BLaER1 treated with 17β-estradiol and CSF1 and Interleukin-3, amounts not matched to agents 10 nM and 100 nM (cell line): Measurements from ENCODE around the gene NAA20.

Experiments
- H3K27ac ChIP-seq, 11 experiments: shearing (Covaris generic); formaldehyde crosslinking; 2 replicates each; pipeline ENCODE4 v1.8.1; 2022
- H3K27me3 ChIP-seq, 11 experiments: shearing (Covaris generic); formaldehyde crosslinking; 2 replicates each; pipeline ENCODE4 v1.8.1; 2022
- H3K36me3 ChIP-seq, 11 experiments: shearing (Covaris generic); formaldehyde crosslinking; 2 replicates each; pipeline ENCODE4 v1.8.1; 2022
- H3K4me1 ChIP-seq, 10 experiments: shearing (Covaris generic); formaldehyde crosslinking; 2 replicates each; pipeline ENCODE4 v1.8.1; 2022
- H3K4me2 ChIP-seq, 11 experiments: shearing (Covaris generic); formaldehyde crosslinking; 2 replicates each; pipeline ENCODE4 v1.8.1; 2022
- H3K4me3 ChIP-seq, 10 experiments: shearing (Covaris generic); formaldehyde crosslinking; 2 replicates each; pipeline ENCODE4 v1.8.1; 2022
- H3K9ac ChIP-seq, 11 experiments: shearing (Covaris generic); formaldehyde crosslinking; 2 replicates each; pipeline ENCODE4 v1.8.1; 2022
- H3K9me3 ChIP-seq, 11 experiments: shearing (Covaris generic); formaldehyde crosslinking; replicated peaks in 1 of 11; 2 replicates each; pipeline ENCODE4 v1.8.1; 2022
- H4K20me1 ChIP-seq, 11 experiments: shearing (Covaris generic); formaldehyde crosslinking; 2 replicates each; pipeline ENCODE4 v1.8.1; 2022
- Cebpa-rat ChIP-seq, 11 experiments: shearing (Covaris generic); IDR thresholded peaks; 2 replicates each; pipeline ENCODE4 v1.8.1; 2022

NAA20 gene

GRCh38 chr20:20012541-20012940, 4.6 kb upstream of the NAA20 start:
- TF ChIP-seq Cebpa-rat (IDR thresholded peaks at IDR 0.05) = no peak
- Histone ChIP-seq H4K20me1 (peaks cover 0 to 2% (median 0%) of the 10 kb centered on the region in 11 experiments; a peak in 4 of 22 replicates), H3K4me2 (peak overlapping the region in 3 of 11 experiments; percentile 6 to 91 (median 86); a peak in 3 of 22 replicates), H3K27ac (peak overlapping the region in 1 of 11 experiments; percentile 12; a peak in 2 of 22 replicates), H3K27me3 (no peaks in the 10 kb centered on the region), H3K9ac (no peak overlapping the region), H3K9me3 (no peaks in the 10 kb centered on the region), H3K4me1 (peaks cover 57 to 89% (median 70%) of the 10 kb centered on the region in 10 experiments), H3K36me3 (no peaks in the 10 kb centered on the region), H3K4me3 (no peak overlapping the region)

- Histone ChIP-seq H3K36me3 (peaks cover 6 to 16% (median 14%) of the 10 kb centered on the region in 11 experiments; a peak in 18 of 22 replicates), H3K27ac (no peak overlapping the region), H4K20me1 (peaks cover 2 to 23% (median 15%) of the 10 kb centered on the region in 11 experiments; a peak in 12 of 22 replicates), H3K9me3 (no peaks in the 10 kb centered on the region), H3K4me2 (peak overlapping the region in 5 of 11 experiments; percentile 30 to 60 (median 33); a peak in 10 of 22 replicates), H3K27me3 (no peaks in the 10 kb centered on the region), H3K9ac (no peak overlapping the region), H3K4me3 (no peak overlapping the region), H3K4me1 (peaks cover 60 to 83% (median 67%) of the 10 kb centered on the region in 10 experiments)
- TF ChIP-seq Cebpa-rat (IDR thresholded peaks at IDR 0.05) = no peak
Observed at GRCh38 chr20:20014659-20015058, 2.5 kb upstream of the NAA20 start.

GRCh38 chr20:20017844-20018185, 653 bp downstream of the NAA20 start:
- H3K4me3 ChIP-seq = peak overlapping the region; percentile 82 to 99 (median 94)
- no peaks in the 10 kb centered on the region for H3K27me3 ChIP-seq
- peaks cover 54 to 83% (median 73%) of the 10 kb centered on the region in 10 experiments for H3K4me1 ChIP-seq
- H3K4me2 ChIP-seq = peak overlapping the region; percentile 77 to 98 (median 93)
- H3K36me3 ChIP-seq = peaks cover 11 to 43% (median 37%) of the 10 kb centered on the region in 11 experiments
- no peak for TF ChIP-seq Cebpa-rat (IDR thresholded peaks at IDR 0.05)
- H3K9me3 ChIP-seq = no peaks in the 10 kb centered on the region
- H4K20me1 ChIP-seq = peaks cover 15 to 54% (median 42%) of the 10 kb centered on the region in 11 experiments; a peak in 19 of 22 replicates
- H3K9ac ChIP-seq = peak overlapping the region; percentile 89 to 97 (median 95)
- H3K27ac ChIP-seq = peak overlapping the region; percentile 85 to 95 (median 91)

- peak overlapping the region; percentile 89 to 97 (median 95) for H3K9ac ChIP-seq
- peaks cover 54 to 83% (median 74%) of the 10 kb centered on the region in 10 experiments for H3K4me1 ChIP-seq
- H4K20me1 ChIP-seq = peaks cover 20 to 60% (median 47%) of the 10 kb centered on the region in 11 experiments; a peak in 20 of 22 replicates
- H3K36me3 ChIP-seq = peaks cover 17 to 48% (median 42%) of the 10 kb centered on the region in 11 experiments
- peak overlapping the region; percentile 82 to 99 (median 94) for H3K4me3 ChIP-seq
- H3K9me3 ChIP-seq = no peaks in the 10 kb centered on the region
- H3K27ac ChIP-seq = peak overlapping the region in 10 of 11 experiments; percentile 87 to 95 (median 92); a peak in 20 of 22 replicates
- no peak for TF ChIP-seq Cebpa-rat (IDR thresholded peaks at IDR 0.05)
- H3K27me3 ChIP-seq = no peaks in the 10 kb centered on the region
- peak overlapping the region; percentile 77 to 98 (median 93) for H3K4me2 ChIP-seq
Observed at GRCh38 chr20:20018366-20018765, 1.2 kb downstream of the NAA20 start.

- no peak for TF ChIP-seq Cebpa-rat (IDR thresholded peaks at IDR 0.05)
- H3K36me3 ChIP-seq = peaks cover 24 to 56% (median 50%) of the 10 kb centered on the region in 11 experiments
- H3K4me3 ChIP-seq = peak overlapping the region; percentile 82 to 99 (median 94); a peak in 17 of 20 replicates
- no peaks in the 10 kb centered on the region for H3K9me3 ChIP-seq
- H3K4me1 ChIP-seq = peaks cover 54 to 80% (median 71%) of the 10 kb centered on the region in 10 experiments
- H3K4me2 ChIP-seq = peak overlapping the region; percentile 77 to 98 (median 93)
- peaks cover 28 to 68% (median 55%) of the 10 kb centered on the region in 11 experiments; a peak in 20 of 22 replicates for H4K20me1 ChIP-seq
- H3K27ac ChIP-seq = peak overlapping the region in 7 of 11 experiments; percentile 89 to 95 (median 91); a peak in 10 of 22 replicates
- H3K9ac ChIP-seq = peak overlapping the region in 10 of 11 experiments; percentile 89 to 97 (median 95); a peak in 16 of 22 replicates
- H3K27me3 ChIP-seq = no peaks in the 10 kb centered on the region
Observed at GRCh38 chr20:20019123-20019522, 2.0 kb downstream of the NAA20 start.

- H3K9me3 ChIP-seq = no peaks in the 10 kb centered on the region
- peaks cover 46 to 85% (median 72%) of the 10 kb centered on the region in 11 experiments; a peak in 21 of 22 replicates for H4K20me1 ChIP-seq
- peak overlapping the region in 7 of 11 experiments; percentile 6 to 58 (median 43); a peak in 8 of 22 replicates for H3K9ac ChIP-seq
- peaks cover 39 to 74% (median 67%) of the 10 kb centered on the region in 11 experiments for H3K36me3 ChIP-seq
- peak overlapping the region in 7 of 11 experiments; percentile 56 to 95 (median 62); a peak in 10 of 22 replicates for H3K27ac ChIP-seq
- peak overlapping the region in 3 of 10 experiments; percentile 26 to 52 (median 31); a peak in 6 of 20 replicates for H3K4me3 ChIP-seq
- H3K4me1 ChIP-seq = peaks cover 47 to 77% (median 59%) of the 10 kb centered on the region in 10 experiments
- no peak for TF ChIP-seq Cebpa-rat (IDR thresholded peaks at IDR 0.05)
- H3K27me3 ChIP-seq = no peaks in the 10 kb centered on the region
- peak overlapping the region; percentile 77 to 98 (median 93); a peak in 21 of 22 replicates for H3K4me2 ChIP-seq
Observed at GRCh38 chr20:20020908-20021307, 3.7 kb downstream of the NAA20 start.

GRCh38 chr20:20021835-20022234, 4.7 kb downstream of the NAA20 start:
- Histone ChIP-seq H4K20me1 (peaks cover 53 to 95% (median 81%) of the 10 kb centered on the region in 11 experiments; a peak in 21 of 22 replicates), H3K9ac (peak overlapping the region in 5 of 11 experiments; percentile 4 to 62 (median 14); a peak in 8 of 22 replicates), H3K4me1 (peaks cover 39 to 68% (median 51%) of the 10 kb centered on the region in 10 experiments), H3K27me3 (no peaks in the 10 kb centered on the region), H3K9me3 (no peaks in the 10 kb centered on the region), H3K4me3 (no peak overlapping the region), H3K27ac (peak overlapping the region in 8 of 11 experiments; percentile 7 to 57 (median 46); a peak in 13 of 22 replicates), H3K4me2 (peak overlapping the region in 8 of 11 experiments; percentile 85 to 98 (median 94); a peak in 15 of 22 replicates), H3K36me3 (peaks cover 49 to 83% (median 76%) of the 10 kb centered on the region in 11 experiments)
- TF ChIP-seq Cebpa-rat (IDR thresholded peaks at IDR 0.05) = no peak

GRCh38 chr20:20022498-20022897, 5.3 kb downstream of the NAA20 start:
- peak overlapping the region in 9 of 11 experiments; percentile 7 to 57 (median 44); a peak in 13 of 22 replicates for H3K27ac ChIP-seq
- no peaks in the 10 kb centered on the region for H3K27me3 ChIP-seq
- H3K9ac ChIP-seq = peak overlapping the region in 5 of 11 experiments; percentile 7 to 62 (median 14); a peak in 6 of 22 replicates
- no peaks in the 10 kb centered on the region for H3K9me3 ChIP-seq
- peak overlapping the region in 6 of 11 experiments; percentile 40 to 98 (median 96); a peak in 12 of 22 replicates for H3K4me2 ChIP-seq
- H4K20me1 ChIP-seq = peaks cover 58 to 100% (median 87%) of the 10 kb centered on the region in 11 experiments; a peak in 21 of 22 replicates
- no peak for TF ChIP-seq Cebpa-rat (IDR thresholded peaks at IDR 0.05)
- peaks cover 39 to 67% (median 50%) of the 10 kb centered on the region in 10 experiments for H3K4me1 ChIP-seq
- H3K4me3 ChIP-seq = no peak overlapping the region
- peaks cover 55 to 90% (median 83%) of the 10 kb centered on the region in 11 experiments for H3K36me3 ChIP-seq

- Histone ChIP-seq H3K4me1 (peaks cover 34 to 64% (median 46%) of the 10 kb centered on the region in 10 experiments), H3K4me3 (no peak overlapping the region), H3K9ac (no peak overlapping the region), H3K36me3 (peaks cover 64 to 96% (median 90%) of the 10 kb centered on the region in 11 experiments), H3K9me3 (no peaks in the 10 kb centered on the region), H3K4me2 (no peak overlapping the region), H4K20me1 (peaks cover 62 to 100% (median 88%) of the 10 kb centered on the region in 11 experiments; a peak in 21 of 22 replicates), H3K27ac (peak overlapping the region in 2 of 11 experiments; percentile 44; a peak in 1 of 22 replicates), H3K27me3 (no peaks in the 10 kb centered on the region)
- no peak for TF ChIP-seq Cebpa-rat (IDR thresholded peaks at IDR 0.05)
Observed at GRCh38 chr20:20023395-20023794, 6.2 kb downstream of the NAA20 start.
